ENCODE data around the gene VSX1. TPM values are rescaled to one million over a fixed set of nuclear protein-coding genes. Genes with fewer than 3 reads are reported as not detected.
A peak's percentile ranks its signal among the peaks of the same experiment; 100 is the strongest.

Gene VSX1
- total and polyA plus RNA-seq, 2 donors (not counting 1 experiment from before 2014, with no cell fraction given): not detected

- POLR2A ChIA-PET: no interaction called here
- H3K4me1 Mint-ChIP-seq: peaks cover 81% of the 10 kb centered on the region
- intact Hi-C loops (cut with micrococcal nuclease): no loop called here
Measured at GRCh38 chr20:25051386-25052155, 30.4 kb downstream of the VSX1 start.

More at GRCh38 chr20:25051386-25052155, 30.4 kb downstream of the VSX1 start:
- Histone ChIP-seq H3K4me1 (ENCODE audit: control insufficient read depth in 2 of 2, insufficient read depth in 2 of 2, low read length in 2 of 2) (peaks cover 66 to 71% of the 10 kb centered on the region in 2 donors), H3K9ac (ENCODE audit: low read length) (no peak overlapping the region), H3K4me2 (replicated peaks; ENCODE audit: low read depth, low read length, poor library complexity, severe bottlenecking) (peak overlapping the region; percentile 79), H2AFZ (ENCODE audit: insufficient read depth, low read depth, low read length, poor library complexity, severe bottlenecking) (no peak overlapping the region), H4K20me1 (ENCODE audit: control insufficient read depth, insufficient read depth, low read length, poor library complexity, severe bottlenecking) (peaks cover 89% of the 10 kb centered on the region), H3K4me3 (ENCODE audit: control extremely low read depth in 1 of 5, extremely low read depth in 1 of 5, insufficient read depth in 1 of 5, low read depth in 2 of 5, low read length in 4 of 5) (no peak overlapping the region), H3K79me2 (ENCODE audit: control insufficient read depth, insufficient read depth, low read length) (peaks cover 95% of the 10 kb centered on the region), H3K27ac (ENCODE audit: low read length in 2 of 2) (peak overlapping the region in 1 of 2 donors; percentile 93), H3K27me3 (replicated peaks in 1 of 4; ENCODE audit: control extremely low read depth in 1 of 4, control insufficient read depth in 3 of 4, insufficient read depth in 4 of 4, low read length in 3 of 4) (no peaks in the 10 kb centered on the region), H3K9me3 (ENCODE audit: control extremely low read depth in 1 of 3, control insufficient read depth in 2 of 3, insufficient read depth in 1 of 3, low read length in 2 of 3) (no peaks in the 10 kb centered on the region), H3K36me3 (replicated peaks in 1 of 2; ENCODE audit: control extremely low read depth in 1 of 2, control insufficient read depth in 1 of 2, extremely low read depth in 1 of 2, insufficient read depth in 2 of 2, low read length in 1 of 2) (peaks cover 0 to 44% of the 10 kb centered on the region in 2 experiments)
- Mint-ChIP-seq H3K4me3 (peak overlapping the region; percentile 49), H3K27ac (peak overlapping the region; percentile 85), H3K9me3 (ENCODE audit: insufficient read depth) (no peaks in the 10 kb centered on the region), H3K27me3 (no peaks in the 10 kb centered on the region)
- CTCF ChIA-PET: interaction anchor here (4.0 kb wide), 1 partner anchor 56 kb away, joined by 23 read pairs; no protein-coding TSS in a partner anchor
- WGBS (ENCODE audit: insufficient coverage): 98% methylated on average over 6 of the region's 7 CpGs
- TF ChIP-seq EZH2 (IDR thresholded peaks at IDR 0.05; ENCODE audit: borderline replicate concordance, insufficient read depth, low read depth, low read length, poor library complexity, severe bottlenecking) (no peak), CTCF (IDR thresholded peaks at IDR 0.05) (no peak)
- ATAC-seq (ENCODE audit: low read depth): no peak
- no peak for DNase-seq

Measured in B cell (primary cell).